LNCaP clone FGC (cell line): ENCODE measurements around the gene NLN.
"Not testable (repeated sequence)": the region's sequence is repeated elsewhere in the genome, so short reads cannot be mapped to it uniquely, and the experiment has no call there.

ENCODE experiments used
- DNase-seq: peaks from one replicate; pipeline ENCODE4 v3.0.0-alpha.2; 2011; ENCODE audit warnings: low read depth
- H3K4me3 ChIP-seq: 2 replicates; pipeline ENCODE4 v1.5.1; 2011; ENCODE audit warnings: mild to moderate bottlenecking, low read depth, low read length, control low read depth
- TF ChIP-seq, protein P1 (sequence below): IDR thresholded peaks from 2 replicates; pipeline ENCODE4 v1.5.1; 2012; ENCODE audit warnings: mild to moderate bottlenecking; ENCODE audit not compliant: control insufficient read depth, insufficient read depth; ENCODE audit errors: extremely low read depth

The NLN gene

DNA sequence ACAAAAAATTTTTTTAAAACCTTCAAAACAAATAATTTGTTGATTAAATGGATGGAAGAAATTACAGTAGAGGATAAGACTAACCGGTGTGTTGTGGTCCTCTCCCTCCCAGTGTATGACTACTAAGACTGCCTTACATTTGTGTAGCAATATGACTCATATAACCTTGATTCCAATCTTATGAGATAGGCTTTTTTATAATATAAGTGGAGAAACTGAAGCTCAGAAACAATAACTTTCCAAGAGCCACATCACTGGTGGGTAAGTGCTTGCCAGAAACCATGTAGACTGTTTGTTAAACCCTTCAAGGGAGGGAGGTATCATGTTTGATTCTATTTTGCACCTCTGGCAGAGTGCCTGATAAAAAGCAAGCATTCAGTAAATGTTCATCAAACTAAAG lies 47.5 kb downstream of the NLN start:
- TF ChIP-seq, protein P1, sequence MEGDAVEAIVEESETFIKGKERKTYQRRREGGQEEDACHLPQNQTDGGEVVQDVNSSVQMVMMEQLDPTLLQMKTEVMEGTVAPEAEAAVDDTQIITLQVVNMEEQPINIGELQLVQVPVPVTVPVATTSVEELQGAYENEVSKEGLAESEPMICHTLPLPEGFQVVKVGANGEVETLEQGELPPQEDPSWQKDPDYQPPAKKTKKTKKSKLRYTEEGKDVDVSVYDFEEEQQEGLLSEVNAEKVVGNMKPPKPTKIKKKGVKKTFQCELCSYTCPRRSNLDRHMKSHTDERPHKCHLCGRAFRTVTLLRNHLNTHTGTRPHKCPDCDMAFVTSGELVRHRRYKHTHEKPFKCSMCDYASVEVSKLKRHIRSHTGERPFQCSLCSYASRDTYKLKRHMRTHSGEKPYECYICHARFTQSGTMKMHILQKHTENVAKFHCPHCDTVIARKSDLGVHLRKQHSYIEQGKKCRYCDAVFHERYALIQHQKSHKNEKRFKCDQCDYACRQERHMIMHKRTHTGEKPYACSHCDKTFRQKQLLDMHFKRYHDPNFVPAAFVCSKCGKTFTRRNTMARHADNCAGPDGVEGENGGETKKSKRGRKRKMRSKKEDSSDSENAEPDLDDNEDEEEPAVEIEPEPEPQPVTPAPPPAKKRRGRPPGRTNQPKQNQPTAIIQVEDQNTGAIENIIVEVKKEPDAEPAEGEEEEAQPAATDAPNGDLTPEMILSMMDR, result no peak
- DNase-seq, result no peak
- no peak overlapping the region for H3K4me3 ChIP-seq

DNA sequence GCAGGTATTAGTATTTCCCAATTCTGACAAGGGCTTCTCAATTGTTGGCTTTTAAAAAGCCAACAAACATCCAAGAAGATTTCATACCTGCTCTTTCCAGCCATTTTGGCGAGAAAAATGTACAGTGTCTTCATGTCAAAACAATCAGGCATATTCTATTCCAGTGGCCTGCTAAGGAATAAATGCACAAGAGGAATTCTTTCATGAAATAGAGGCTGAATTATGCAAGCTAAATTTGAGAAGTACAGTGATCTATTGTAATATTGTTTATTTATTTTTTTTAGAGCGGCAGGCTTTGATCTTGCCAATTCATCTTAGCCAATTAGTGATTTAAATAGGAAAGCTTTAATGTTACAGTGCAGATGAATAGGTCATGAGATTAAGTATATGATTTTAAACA lies 49.3 kb downstream of the NLN start:
- no peak for DNase-seq
- H3K4me3 ChIP-seq, result no peak overlapping the region
- TF ChIP-seq, protein P1, result no peak

DNA sequence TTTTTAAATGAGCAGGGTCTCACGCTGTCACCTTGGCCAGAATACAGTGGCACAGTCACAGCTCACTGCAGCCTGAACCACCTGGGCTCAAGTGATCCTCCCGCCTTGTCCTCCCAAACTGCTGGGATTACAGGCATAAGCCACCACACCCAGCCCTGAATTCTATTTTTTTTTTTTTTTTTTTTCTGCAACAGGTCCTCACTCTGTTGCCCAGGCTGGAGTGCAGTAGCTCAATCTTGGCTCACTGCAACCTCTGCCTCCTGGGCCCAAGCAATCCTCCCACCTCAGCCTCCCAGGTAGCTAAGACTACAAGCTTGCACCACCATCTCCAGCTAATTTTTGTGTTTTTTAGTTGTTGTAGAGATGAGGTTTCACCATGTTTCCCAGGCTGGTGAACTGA lies 51.0 kb downstream of the NLN start:
- not testable (repeated sequence) for DNase-seq, H3K4me3 ChIP-seq

DNA sequence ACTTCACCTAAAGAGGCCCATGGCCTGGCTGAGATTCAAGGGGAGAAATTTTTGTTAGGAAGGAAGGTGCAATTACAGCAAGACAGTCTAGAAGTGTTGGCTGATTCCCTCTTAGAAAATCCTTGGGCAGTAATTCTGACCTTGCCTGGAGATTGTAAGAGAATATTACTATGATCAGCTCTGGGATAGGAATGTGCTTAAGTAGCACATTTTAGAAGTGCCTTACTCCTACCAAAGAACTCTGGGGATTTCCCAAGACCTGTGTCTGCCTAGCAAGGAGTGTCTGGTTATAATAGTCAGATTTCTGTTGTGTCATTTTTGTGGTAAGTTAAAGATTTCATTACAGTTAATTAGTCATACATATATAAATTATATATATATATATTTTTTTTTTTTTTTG lies 52.3 kb downstream of the NLN start:
- no peak overlapping the region for H3K4me3 ChIP-seq
- DNase-seq, result no peak
- TF ChIP-seq, protein P1, result no peak

DNA sequence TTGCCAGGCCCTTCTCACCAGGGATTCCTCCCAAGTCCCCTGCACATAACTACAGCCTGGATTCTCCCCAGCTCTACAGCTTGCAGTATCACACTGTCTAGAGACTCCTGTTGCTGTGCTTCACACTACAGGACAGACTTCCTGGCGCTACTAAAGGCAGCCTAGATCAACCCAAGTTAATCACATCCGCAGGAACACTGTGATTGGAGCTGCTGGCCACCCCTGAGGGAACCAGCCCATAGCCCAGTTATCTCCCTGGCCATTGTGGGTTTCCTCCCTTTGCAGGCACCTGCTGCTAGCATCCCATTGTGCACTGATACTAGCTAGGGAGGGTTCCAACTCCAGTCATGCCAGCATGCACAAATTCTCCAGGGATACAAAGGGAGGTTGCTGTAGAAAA lies 53.5 kb downstream of the NLN start:
- TF ChIP-seq, protein P1, result no peak
- no peak overlapping the region for H3K4me3 ChIP-seq
- DNase-seq, result no peak

DNA sequence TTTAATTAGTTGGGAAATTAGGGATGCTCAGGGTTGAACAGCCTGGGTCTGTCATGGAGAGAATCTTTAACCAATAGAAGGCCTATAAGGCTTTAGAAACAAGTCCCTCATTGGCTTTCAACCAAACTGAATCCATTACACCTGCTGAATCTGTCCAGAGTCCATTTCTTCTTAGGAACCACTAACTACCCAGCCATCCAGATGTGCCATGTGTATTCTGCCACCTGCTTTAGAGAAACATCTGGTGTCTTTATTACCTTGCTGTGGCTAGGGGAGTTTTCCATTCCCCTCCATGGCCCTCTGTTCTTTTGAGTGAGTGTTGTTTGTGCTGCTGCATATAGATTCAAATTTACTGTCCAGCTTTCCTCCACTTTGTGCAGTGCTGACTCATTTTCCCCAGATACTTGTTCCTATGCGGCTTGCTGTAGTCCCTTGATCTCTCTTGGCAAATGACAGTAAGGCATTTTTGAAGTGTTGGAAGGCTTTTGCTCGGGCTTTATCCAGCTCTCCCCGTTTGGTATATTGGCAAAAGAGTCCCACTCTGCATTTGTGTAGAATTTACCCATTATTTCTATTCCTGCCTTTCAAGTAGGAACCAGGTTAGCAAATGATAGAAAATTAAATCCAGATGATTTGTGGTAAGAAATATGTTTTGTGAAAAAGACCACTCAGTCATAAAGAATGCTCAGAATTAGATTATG lies 54.6 kb downstream of the NLN start:
- DNase-seq, result no peak

DNA sequence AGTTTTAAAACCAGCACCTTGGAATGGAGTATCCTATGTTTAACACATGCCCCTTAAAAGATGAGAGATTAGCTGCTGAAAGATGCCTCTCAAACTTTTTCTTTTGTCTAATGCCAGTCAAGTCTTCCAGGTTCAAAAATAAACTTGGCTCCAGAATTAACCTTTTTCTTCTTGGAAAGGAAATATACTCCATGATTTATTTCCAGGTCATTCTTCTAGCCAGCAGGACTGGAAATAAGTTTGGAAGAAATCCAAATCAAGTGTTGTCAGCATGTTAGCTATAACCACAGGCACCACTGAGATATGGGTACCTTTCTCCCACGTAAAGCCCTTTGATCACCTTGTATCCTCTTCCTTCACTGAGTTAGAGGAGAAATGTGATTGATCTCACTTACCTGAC lies 56.1 kb downstream of the NLN start:
- DNase-seq, result no peak
- TF ChIP-seq, protein P1, result no peak
- H3K4me3 ChIP-seq, result no peak overlapping the region

More for the DNA sequence above, 54.6 kb downstream of the NLN start:
- no peak overlapping the region for H3K4me3 ChIP-seq
- TF ChIP-seq, protein P1, result no peak
